Measurements from ENCODE around the gene PRKCB. TPM values are rescaled to one million over a fixed set of nuclear protein-coding genes. Genes with fewer than 3 reads are reported as not detected.

The PRKCB gene
- total and polyA plus RNA-seq, 3 donors from 2014 or later, result 25.5 to 49.7 (median 26.6) TPM

- H3K4me1 ChIP-seq, result no peaks in the 10 kb centered on the region
- intact Hi-C loops (cut with DNase I; ENCODE audit: low total_unique reads), result no loop called here
Observed at GRCh38 chr16:24077966-24078365, 242.2 kb downstream of the PRKCB start.

GRCh38 chr16:24085666-24086065, 249.9 kb downstream of the PRKCB start:
- Histone ChIP-seq H3K27me3 (no peaks in the 10 kb centered on the region), H3K4me3 (no peak overlapping the region), H3K27ac (no peak overlapping the region), H3K4me1 (no peaks in the 10 kb centered on the region), H3K36me3 (ENCODE audit: low read depth, missing control alignments) (no peaks in the 10 kb centered on the region), H3K9me3 (no peaks in the 10 kb centered on the region)
- intact Hi-C loops (cut with DNase I; ENCODE audit: low total_unique reads), result no loop called here
- WGBS, 2 donors, result 50 to 72% methylated on average over 4 to 5 of the region's 5 CpGs
- no peak for DNase-seq
- TF ChIP-seq CTCF (IDR thresholded peaks at IDR 0.05) (no peak), POLR2A (IDR thresholded peaks at IDR 0.05) (no peak)

More at GRCh38 chr16:24077966-24078365, 242.2 kb downstream of the PRKCB start:
- Histone ChIP-seq H3K27me3 (no peaks in the 10 kb centered on the region), H3K9me3 (no peaks in the 10 kb centered on the region), H3K27ac (no peak overlapping the region), H3K4me3 (no peak overlapping the region), H3K36me3 (ENCODE audit: low read depth, missing control alignments) (no peaks in the 10 kb centered on the region)
- no peak for DNase-seq
- 82 to 85% methylated on average over 8 of the region's 8 CpGs for WGBS, 2 donors
- TF ChIP-seq CTCF (IDR thresholded peaks at IDR 0.05) (no peak), POLR2A (IDR thresholded peaks at IDR 0.05) (no peak)

DNA sequence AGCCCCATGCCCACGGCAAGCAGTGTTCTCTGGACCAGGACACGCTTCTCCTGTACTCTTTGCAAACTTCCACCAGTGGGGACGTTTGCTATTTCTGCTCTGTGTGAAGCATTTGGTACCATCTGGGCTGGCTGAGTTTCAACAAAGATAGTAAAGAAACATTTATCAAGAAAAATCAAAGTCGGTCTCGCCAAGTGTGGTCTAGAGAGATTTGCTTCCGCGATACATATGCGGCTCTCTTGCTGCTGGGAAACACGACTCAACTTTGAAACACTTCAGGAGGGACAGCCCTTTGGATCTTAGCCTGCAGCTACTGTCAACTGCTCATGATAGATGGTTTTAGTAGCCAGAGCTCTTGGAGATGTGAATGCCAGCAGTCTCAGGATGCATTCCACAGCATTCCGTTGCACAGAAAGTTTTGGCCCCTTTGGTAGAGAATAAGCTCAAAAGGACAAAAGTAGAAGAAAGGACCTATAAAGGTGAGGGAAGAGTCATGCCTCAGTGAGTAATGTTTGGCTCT, 252.2 kb downstream of the PRKCB start:
- Histone ChIP-seq H3K27me3 (no peaks in the 10 kb centered on the region), H3K4me3 (no peak overlapping the region), H3K36me3 (ENCODE audit: low read depth, missing control alignments) (no peaks in the 10 kb centered on the region), H3K27ac (no peak overlapping the region), H3K4me1 (no peaks in the 10 kb centered on the region), H3K9me3 (no peaks in the 10 kb centered on the region)
- intact Hi-C loops (cut with DNase I; ENCODE audit: low total_unique reads), result no loop called here
- DNase-seq, result no peak
- WGBS, 2 donors, result 38 to 59% methylated on average over 10 of the region's 10 CpGs
- no peak for TF ChIP-seq CTCF (IDR thresholded peaks at IDR 0.05)
- TF ChIP-seq POLR2A (IDR thresholded peaks at IDR 0.05), result no peak

GRCh38 chr16:24088767-24089166, 253.0 kb downstream of the PRKCB start:
- no peak overlapping the region for H3K27ac ChIP-seq
- no peak for TF ChIP-seq CTCF (IDR thresholded peaks at IDR 0.05)
- TF ChIP-seq POLR2A (IDR thresholded peaks at IDR 0.05), result no peak
- no peak for DNase-seq
- H3K36me3 ChIP-seq (ENCODE audit: low read depth, missing control alignments), result no peaks in the 10 kb centered on the region
- H3K9me3 ChIP-seq, result no peaks in the 10 kb centered on the region
- no peak overlapping the region for H3K4me3 ChIP-seq
- intact Hi-C loops (cut with DNase I; ENCODE audit: low total_unique reads), result no loop called here
- no peaks in the 10 kb centered on the region for H3K4me1 ChIP-seq
- H3K27me3 ChIP-seq, result no peaks in the 10 kb centered on the region
- 76 to 77% methylated on average over 2 of the region's 2 CpGs for WGBS, 2 donors

- no peaks in the 10 kb centered on the region for H3K27me3 ChIP-seq
- H3K36me3 ChIP-seq (ENCODE audit: low read depth, missing control alignments), result no peaks in the 10 kb centered on the region
- 83 to 91% methylated on average over 1 of the region's 1 CpG for WGBS, 2 donors
- no peak for DNase-seq
- no peaks in the 10 kb centered on the region for H3K4me1 ChIP-seq
- TF ChIP-seq CTCF (IDR thresholded peaks at IDR 0.05) (no peak), POLR2A (IDR thresholded peaks at IDR 0.05) (no peak)
- intact Hi-C loops (cut with DNase I; ENCODE audit: low total_unique reads), result no loop called here
- H3K9me3 ChIP-seq, result no peaks in the 10 kb centered on the region
- H3K27ac ChIP-seq, result no peak overlapping the region
- H3K4me3 ChIP-seq, result no peak overlapping the region
Observed at GRCh38 chr16:24091125-24091524, 255.3 kb downstream of the PRKCB start.

Data from testis (tissue), 3 donors.